ENCODE data around the gene HTR3B. TPM values are rescaled to one million over a fixed set of nuclear protein-coding genes. Genes with fewer than 3 reads are reported as not detected.
"Not testable (repeated sequence)": the region's sequence is repeated elsewhere in the genome, so short reads cannot be mapped to it uniquely, and the experiment has no call there.

The HTR3B gene
- total RNA-seq: not detected in 2 replicates

GRCh38 chr11:113904379-113905101, at the start of gene HTR3B:
Gene HTR3B, plus strand, starts transcription at chr11:113904796. Its CDS starts 138 bp downstream, at chr11:113904934.
- no peak for DNase-seq (ENCODE audit: low read depth in 2 of 2)

- DNase-seq (ENCODE audit: low read depth in 2 of 2): no peak
Observed at GRCh38 chr11:113855803-113856202, 48.8 kb upstream of the HTR3B start.

DNA sequence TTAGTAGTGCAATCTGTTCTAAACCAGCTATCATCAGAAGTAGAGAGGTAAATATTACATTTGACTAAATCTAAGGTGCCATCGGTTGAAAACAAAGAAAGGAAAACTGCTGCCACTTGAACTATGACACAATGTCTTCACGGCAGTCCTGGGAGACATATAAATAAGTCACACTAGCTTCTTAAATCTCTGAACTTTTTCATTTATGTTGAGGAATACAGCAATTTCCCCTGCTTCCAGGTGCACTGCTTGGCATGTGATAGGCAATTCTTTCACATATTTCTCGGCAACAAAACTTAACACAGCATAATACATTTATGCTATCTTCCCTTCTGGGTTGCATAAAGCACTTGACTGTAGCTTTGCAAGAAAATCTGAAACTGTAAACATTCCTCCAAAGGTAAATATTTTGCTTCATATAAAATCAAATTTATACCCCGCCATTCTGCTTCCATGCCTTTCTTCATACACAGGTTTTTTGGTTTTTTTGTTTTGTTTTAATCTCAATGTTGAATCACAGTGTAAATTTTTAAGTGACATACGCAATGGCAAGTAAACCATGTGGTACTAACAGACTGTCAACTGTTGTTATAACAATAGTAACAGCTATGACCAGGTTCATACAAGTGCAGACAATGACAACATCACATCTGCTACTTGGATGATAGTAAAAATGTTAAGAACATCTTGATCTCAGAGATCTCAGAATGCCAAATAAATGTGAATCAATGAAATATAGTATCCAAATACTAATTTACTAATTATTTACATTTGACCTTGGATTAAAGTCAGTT, 47.4 kb upstream of the HTR3B start:
- peak in 1 of 2 donors; percentile 59 for DNase-seq (ENCODE audit: low read depth in 2 of 2)

GRCh38 chr11:113859665-113860064, 44.9 kb upstream of the HTR3B start:
- no peak for DNase-seq (ENCODE audit: low read depth in 2 of 2)

- peak in 1 of 2 donors; percentile 36 for DNase-seq (ENCODE audit: low read depth in 2 of 2)
Observed at GRCh38 chr11:113862435-113862834, 42.2 kb upstream of the HTR3B start.

DNA sequence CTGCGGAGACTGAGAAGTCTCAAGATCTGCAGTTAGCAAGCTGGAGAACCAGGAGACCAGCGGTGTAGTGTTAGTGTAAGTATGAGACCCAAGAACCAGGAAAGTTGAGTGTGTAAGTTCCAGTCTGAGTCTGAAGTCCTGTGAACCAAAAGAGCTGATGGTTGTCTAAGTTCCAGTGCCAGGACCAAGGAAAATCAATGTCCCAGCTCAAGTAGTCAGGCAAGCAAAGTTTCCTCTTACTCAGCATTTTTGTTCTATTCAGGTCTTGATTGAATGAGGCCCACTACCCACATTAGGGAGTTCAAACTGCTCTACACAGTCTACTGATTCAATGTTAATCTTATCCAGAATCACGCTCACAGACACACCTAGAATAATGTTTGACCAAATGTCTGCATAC, 40.2 kb upstream of the HTR3B start:
- no peak for DNase-seq (ENCODE audit: low read depth in 2 of 2)

GRCh38 chr11:113865873-113866272, 38.7 kb upstream of the HTR3B start:
- DNase-seq (ENCODE audit: low read depth in 2 of 2): no peak

DNA sequence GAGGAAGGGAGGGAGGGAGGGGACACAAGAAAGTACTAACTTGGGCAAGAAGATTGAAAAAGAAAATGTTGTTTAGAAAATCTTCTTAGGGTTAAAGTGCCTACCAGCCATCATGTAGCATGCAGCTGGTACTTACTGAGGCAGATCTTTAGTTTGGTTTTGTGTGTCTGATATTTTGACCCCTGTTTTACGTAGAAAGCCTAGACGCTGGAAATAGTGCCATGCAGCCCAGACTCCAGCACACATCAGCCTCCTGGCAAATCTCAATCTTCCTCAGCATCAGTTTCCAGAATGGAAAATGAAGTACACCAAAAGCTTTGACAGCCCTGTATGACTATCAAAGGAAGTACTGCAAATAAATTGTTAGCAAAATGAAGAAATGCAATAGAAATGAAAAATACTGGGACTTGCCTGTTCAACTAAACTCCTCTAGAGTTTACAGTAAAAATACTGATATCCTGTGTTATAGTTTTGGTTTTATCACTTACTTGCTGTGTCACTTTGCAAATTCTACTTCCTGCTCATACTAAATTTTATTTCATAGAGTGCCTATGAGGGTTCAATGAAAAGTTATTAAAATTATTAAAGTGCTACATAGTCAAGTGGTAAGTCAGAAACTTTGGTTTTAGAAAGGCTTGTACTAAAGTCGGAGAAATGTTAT, 36.6 kb upstream of the HTR3B start:
- no peak for DNase-seq (ENCODE audit: low read depth in 2 of 2)

- no peak for DNase-seq (ENCODE audit: low read depth in 2 of 2)
Observed at GRCh38 chr11:113871336-113871735, 33.3 kb upstream of the HTR3B start.

DNA sequence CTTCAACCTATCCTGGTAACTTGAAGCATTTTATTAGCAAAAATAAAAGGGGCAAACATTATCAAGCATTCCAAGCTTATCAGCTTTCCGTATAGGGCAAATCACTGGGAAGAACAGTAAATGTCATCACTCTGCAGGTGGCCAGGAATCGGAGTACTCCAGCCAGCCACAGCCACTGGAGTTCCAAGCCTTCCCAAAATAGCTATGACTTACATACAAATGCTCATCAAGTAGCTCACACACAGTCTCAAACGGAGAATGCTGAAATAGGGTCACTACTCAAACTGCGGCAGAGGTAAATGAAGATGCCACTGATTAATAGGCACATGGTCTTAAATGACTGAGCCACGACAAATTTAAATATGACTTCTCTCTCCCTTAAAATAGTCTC, 31.4 kb upstream of the HTR3B start:
- DNase-seq (ENCODE audit: low read depth in 2 of 2): no peak

DNA sequence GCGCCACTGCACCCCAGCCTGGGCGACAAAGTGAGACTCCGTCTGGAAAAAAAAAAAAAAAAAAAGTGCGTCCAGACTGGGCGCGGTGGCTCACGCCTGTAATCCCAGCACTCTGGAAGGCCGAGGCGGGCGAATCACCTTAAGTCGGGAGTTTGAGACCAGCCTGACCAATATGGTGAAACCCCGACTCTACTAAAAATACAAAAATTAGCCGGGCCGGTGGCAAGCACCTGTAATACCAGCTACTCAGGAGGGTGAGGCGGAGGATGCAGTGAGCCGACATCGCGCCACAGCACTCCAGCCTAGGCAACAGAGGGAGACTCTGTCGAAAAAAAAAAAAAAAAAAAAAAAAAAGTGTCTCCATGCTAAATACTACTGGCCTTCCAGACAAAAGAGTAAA, 30.5 kb upstream of the HTR3B start:
- no peak for DNase-seq (ENCODE audit: low read depth in 2 of 2)

DNA sequence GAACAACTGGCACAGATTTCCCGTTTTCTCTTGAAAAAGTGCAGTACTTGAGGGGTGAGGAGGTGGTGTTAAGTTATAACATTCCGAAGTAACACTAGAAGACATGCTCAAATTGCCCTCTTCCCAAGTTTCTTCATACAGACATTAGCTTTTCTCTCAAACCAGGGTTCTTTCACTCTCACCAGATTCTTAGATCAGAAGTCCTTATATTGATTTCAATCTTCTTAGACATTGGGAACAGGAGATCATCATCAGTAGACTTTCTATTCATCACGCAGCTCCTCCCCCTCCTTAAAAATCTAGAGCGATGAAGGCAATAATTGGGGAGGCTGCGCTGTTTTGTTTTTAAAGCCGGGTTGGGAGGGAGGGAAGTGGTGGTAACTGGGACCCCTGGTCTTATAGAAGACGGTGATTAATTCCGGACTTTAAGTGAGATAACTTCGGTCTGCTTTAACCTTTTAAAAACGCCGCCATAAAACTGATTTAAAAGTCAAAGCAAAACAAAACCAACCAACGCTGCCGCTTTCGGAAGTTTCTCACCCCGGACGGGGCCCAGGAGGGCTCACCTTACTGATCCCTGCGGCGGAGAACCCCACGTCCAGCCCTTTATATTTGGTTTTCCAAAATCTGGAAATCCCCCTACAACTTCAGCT, 29.9 kb upstream of the HTR3B start:
- peak; percentile 9 to 15 for DNase-seq (ENCODE audit: low read depth in 2 of 2)

DNA sequence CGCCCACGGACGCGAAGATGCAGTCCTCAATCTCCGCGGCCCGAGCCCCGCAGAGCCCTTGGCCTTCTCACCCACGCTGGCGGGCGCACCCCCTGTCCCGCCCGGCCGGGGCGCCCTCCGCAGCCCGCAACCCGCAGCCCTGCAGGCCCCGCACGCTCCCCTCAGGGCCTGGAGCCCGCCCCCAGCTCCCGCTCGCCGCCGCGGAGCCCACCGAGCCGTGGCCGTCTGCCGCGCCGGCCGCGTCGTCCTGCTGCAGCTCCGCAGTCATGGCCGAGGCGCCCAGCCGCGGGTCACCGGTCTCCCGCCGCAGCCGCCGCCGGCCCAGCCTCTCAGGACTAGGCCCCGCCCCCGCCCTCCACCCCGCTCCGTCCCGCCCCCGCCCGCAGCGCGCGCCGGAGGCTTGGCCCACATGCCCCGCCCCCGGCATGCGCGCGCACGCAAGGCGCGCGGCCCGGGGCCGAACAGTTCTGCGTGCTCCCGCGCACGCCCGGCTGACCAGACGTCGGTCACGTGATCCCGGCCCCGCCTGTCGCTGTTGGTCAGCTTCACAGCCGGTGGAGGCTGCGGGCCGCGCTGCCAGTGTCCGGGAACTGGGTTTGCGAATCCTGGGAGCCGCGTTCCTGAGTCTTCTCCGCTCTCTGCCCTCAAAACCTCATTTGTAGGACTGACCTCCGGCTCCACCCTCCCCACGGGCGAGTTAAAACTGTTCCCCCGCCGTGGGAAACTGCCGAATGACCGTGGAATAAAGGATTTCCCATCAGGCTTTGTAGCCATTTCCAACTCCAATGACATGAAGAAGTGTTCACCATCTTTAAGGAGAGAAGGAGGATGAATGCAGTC, 29.1 kb upstream of the HTR3B start, which contains the start of gene USP28:
TSS of gene USP28 (minus strand) at position 339 of the 840 bp plus-strand sequence. CDS start at position 268, 71 bp downstream.
- DNase-seq (ENCODE audit: low read depth in 2 of 2): peak; percentile 92 to 97

- no peak for DNase-seq (ENCODE audit: low read depth in 2 of 2)
Observed at GRCh38 chr11:113876074-113876797, 28.4 kb upstream of the HTR3B start.

- DNase-seq (ENCODE audit: low read depth in 2 of 2): no peak
Observed at GRCh38 chr11:113876798-113877669, 27.6 kb upstream of the HTR3B start.

DNA sequence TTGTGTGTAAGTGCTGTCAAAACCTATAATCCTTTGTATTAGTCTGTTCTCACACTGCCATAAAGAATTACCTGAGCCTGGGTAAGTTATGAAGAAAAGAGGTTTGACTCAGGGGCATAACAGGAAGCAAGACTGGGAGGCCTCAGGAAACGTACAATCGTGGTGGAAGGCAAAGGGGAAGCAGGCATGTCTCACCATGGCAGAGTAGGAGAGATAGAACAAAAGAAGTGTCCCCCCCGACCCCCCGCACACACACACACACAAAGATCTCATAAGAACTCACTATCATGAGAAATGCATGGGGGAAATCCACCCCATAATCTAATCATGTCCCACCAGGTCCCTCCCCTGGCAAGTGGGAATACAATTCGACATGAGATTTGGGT, 26.9 kb upstream of the HTR3B start:
- peak in 1 of 2 donors; percentile 76 for DNase-seq (ENCODE audit: low read depth in 2 of 2)

DNA sequence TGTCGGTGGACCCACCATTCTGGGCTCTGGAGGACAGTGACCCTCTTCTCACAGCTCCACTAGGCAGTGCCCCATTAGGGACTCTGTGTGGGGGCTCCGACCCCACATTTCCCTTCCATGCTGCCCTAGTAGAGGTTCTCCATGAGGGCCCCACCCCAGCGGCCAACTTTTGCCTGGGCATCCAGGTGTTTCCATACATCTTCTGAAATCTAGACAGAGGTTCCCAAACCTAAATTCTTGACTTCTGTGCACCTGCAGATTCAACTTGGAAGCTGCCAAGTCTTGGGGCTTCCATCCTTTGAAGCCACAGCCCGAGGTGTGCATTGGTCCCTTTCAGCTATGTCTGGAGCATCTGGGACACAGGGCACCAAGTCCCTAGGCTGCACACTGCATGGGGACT, 25.1 kb upstream of the HTR3B start:
- DNase-seq (ENCODE audit: low read depth in 2 of 2): not testable (repeated sequence)

GRCh38 chr11:113880971-113881370, 23.6 kb upstream of the HTR3B start:
- DNase-seq (ENCODE audit: low read depth in 2 of 2): no peak

- no peak for DNase-seq (ENCODE audit: low read depth in 2 of 2)
Observed at GRCh38 chr11:113881856-113882255, 22.7 kb upstream of the HTR3B start.

All from dermis microvascular lymphatic vessel endothelial cell (primary cell).